Skin of body (tissue), 2 donors: ENCODE measurements around the gene HECTD1. TPM values are rescaled to one million over a fixed set of nuclear protein-coding genes. Genes with fewer than 3 reads are reported as not detected.
"Not testable (repeated sequence)": the region's sequence is repeated elsewhere in the genome, so short reads cannot be mapped to it uniquely, and the experiment has no call there.

Experiments
- DNase-seq: peaks from one replicate; lab custom pipeline; 2025; lab: John Stamatoyannopoulos, UW
- total RNA-seq: library from RNA; depleted of rRNA; stranded (reverse); fragments of >200 nt; gene quantifications from one replicate; pipeline ENCODE4 v1.2.3, GENCODE V29; 2014

The HECTD1 gene
- total RNA-seq, 1 donor from 2014 or later = 273 TPM

GRCh38 chr14:31228533-31228932, 20.9 kb upstream of the HECTD1 start:
- DNase-seq = no peak

GRCh38 chr14:31224808-31225207, 17.2 kb upstream of the HECTD1 start:
- no peak for DNase-seq

GRCh38 chr14:31223331-31223730, 15.7 kb upstream of the HECTD1 start:
- DNase-seq = no peak

GRCh38 chr14:31222834-31223233, 15.2 kb upstream of the HECTD1 start:
- no peak for DNase-seq

- no peak for DNase-seq
Measured at GRCh38 chr14:31221266-31221665, 13.7 kb upstream of the HECTD1 start.

- DNase-seq = no peak
Measured at GRCh38 chr14:31219169-31219568, 11.6 kb upstream of the HECTD1 start.

GRCh38 chr14:31216359-31216758, 8.8 kb upstream of the HECTD1 start:
- DNase-seq = no peak

GRCh38 chr14:31212893-31213292, 5.3 kb upstream of the HECTD1 start:
- no peak for DNase-seq

- DNase-seq = no peak
Measured at GRCh38 chr14:31209605-31210004, 2.0 kb upstream of the HECTD1 start.

GRCh38 chr14:31208546-31209424, 1.2 kb upstream of the HECTD1 start:
- DNase-seq = no peak

- peak; percentile 80 for DNase-seq
Measured at GRCh38 chr14:31207287-31207754, 272 bp downstream of the HECTD1 start.

GRCh38 chr14:31206536-31207286, 882 bp downstream of the HECTD1 start:
- DNase-seq = no peak

- peak; percentile 27 for DNase-seq
Measured at GRCh38 chr14:31205681-31206535, 1.7 kb downstream of the HECTD1 start.

- DNase-seq = no peak
Measured at GRCh38 chr14:31204593-31205534, 2.7 kb downstream of the HECTD1 start.

- not testable (repeated sequence) for DNase-seq
Measured at GRCh38 chr14:31203899-31204592, 3.5 kb downstream of the HECTD1 start.

GRCh38 chr14:31203414-31203742, 4.2 kb downstream of the HECTD1 start:
- no peak for DNase-seq

GRCh38 chr14:31201111-31201510, 6.5 kb downstream of the HECTD1 start:
- no peak for DNase-seq

GRCh38 chr14:31200702-31200990, 6.9 kb downstream of the HECTD1 start:
- DNase-seq = no peak

GRCh38 chr14:31197671-31198070, 9.9 kb downstream of the HECTD1 start:
- no peak for DNase-seq

GRCh38 chr14:31196839-31197492, 10.6 kb downstream of the HECTD1 start:
- no peak for DNase-seq
